Gastroesophageal sphincter (tissue), 4 donors: ENCODE data around the gene ULK4. TPM values are rescaled to one million over a fixed set of nuclear protein-coding genes. Genes with fewer than 3 reads are reported as not detected.

Experiments
- ATAC-seq: fragments of 150-250 bp; one replicate; pipeline ENCODE4 v1.9.1; 2016; ENCODE audit warnings: mild to moderate bottlenecking, moderate library complexity
- H3K27ac ChIP-seq, 4 donors: fragments of 200-600 bp; sonication (generic) in 3 of 4; 1 replicate in 3 of 4; 2 replicates in 1 of 4; pipeline ENCODE4 v1.5.1; 2016 to 2019
- H3K27me3 ChIP-seq: fragments of 200-600 bp; sonication (generic); one replicate; pipeline ENCODE4 v1.5.1; 2019
- H3K36me3 ChIP-seq, 2 donors: fragments of 200-600 bp; sonication (generic); one replicate each; pipeline ENCODE4 v1.5.1; 2019; ENCODE audit warnings: control low read depth in 1 of 2
- H3K4me1 ChIP-seq, 3 donors: fragments of 200-600 bp; sonication (generic); 1 replicate in 2 of 3; 2 replicates in 1 of 3; pipeline ENCODE4 v1.5.1; 2016 to 2019; ENCODE audit warnings: control low read depth in 2 of 3
- H3K4me3 ChIP-seq, 2 donors: fragments of 200-600 bp; sonication (generic); one replicate each; pipeline ENCODE4 v1.5.1; 2019; ENCODE audit warnings: mild to moderate bottlenecking in 1 of 2, moderate library complexity in 1 of 2
- H3K9me3 ChIP-seq, 3 donors: fragments of 200-600 bp; sonication (generic); one replicate each; pipeline ENCODE4 v1.5.1; 2017 to 2019; ENCODE audit warnings: control low read depth in 2 of 3
- EP300 ChIP-seq: sonication (generic); formaldehyde crosslinking; IDR thresholded peaks from one replicate; pipeline ENCODE4 v1.6.1; 2017; ENCODE audit warnings: antibody characterized with exemption, mild to moderate bottlenecking
- POLR2A ChIP-seq, 2 donors: fragments of 450-650 bp; IDR thresholded peaks; one replicate each; pipeline ENCODE4 v1.6.1; 2017; ENCODE audit warnings: antibody characterized with exemption in 2 of 2, mild to moderate bottlenecking in 2 of 2, moderate library complexity in 1 of 2
- POLR2AphosphoS5 ChIP-seq: sonication (generic); formaldehyde crosslinking; IDR thresholded peaks from one replicate; pipeline ENCODE4 v1.6.1; 2017; ENCODE audit warnings: antibody characterized with exemption
- WGBS, 2 donors: methylation state at CpG; one replicate each; pipeline ENCODE4 v1.1.5; 2018; ENCODE audit warnings: low coverage in 1 of 2; 5-methylcytosine and 5-hydroxymethylcytosine counted together
- total RNA-seq, 4 donors: library from RNA; depleted of rRNA; stranded (reverse); fragments of >200 nt; gene quantifications; one replicate each; pipeline ENCODE4 v1.1.0, GENCODE V29; 2016
- TF ChIP-seq, protein P1 (sequence below), 4 experiments: fragments of 200-600 bp in 2 of 4; fragments of 450-650 bp in 2 of 4; sonication (generic) in 1 of 4; IDR thresholded peaks; one replicate each; pipeline ENCODE4 v1.5.1; 2017 to 2019; ENCODE audit warnings: antibody characterized with exemption in 4 of 4, mild to moderate bottlenecking in 2 of 4, moderate library complexity in 2 of 4

ULK4 gene
- total RNA-seq, 4 donors from 2014 or later = 3.8 to 15.4 (median 8.8) TPM

GRCh38 chr3:41708176-41708575 is 253.7 kb downstream of the ULK4 start:
- no peaks in the 10 kb centered on the region for H3K36me3 ChIP-seq
- TF ChIP-seq, protein P1, sequence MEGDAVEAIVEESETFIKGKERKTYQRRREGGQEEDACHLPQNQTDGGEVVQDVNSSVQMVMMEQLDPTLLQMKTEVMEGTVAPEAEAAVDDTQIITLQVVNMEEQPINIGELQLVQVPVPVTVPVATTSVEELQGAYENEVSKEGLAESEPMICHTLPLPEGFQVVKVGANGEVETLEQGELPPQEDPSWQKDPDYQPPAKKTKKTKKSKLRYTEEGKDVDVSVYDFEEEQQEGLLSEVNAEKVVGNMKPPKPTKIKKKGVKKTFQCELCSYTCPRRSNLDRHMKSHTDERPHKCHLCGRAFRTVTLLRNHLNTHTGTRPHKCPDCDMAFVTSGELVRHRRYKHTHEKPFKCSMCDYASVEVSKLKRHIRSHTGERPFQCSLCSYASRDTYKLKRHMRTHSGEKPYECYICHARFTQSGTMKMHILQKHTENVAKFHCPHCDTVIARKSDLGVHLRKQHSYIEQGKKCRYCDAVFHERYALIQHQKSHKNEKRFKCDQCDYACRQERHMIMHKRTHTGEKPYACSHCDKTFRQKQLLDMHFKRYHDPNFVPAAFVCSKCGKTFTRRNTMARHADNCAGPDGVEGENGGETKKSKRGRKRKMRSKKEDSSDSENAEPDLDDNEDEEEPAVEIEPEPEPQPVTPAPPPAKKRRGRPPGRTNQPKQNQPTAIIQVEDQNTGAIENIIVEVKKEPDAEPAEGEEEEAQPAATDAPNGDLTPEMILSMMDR (IDR thresholded peaks at IDR 0.05) = no peak
- TF ChIP-seq POLR2AphosphoS5 (no peak), EP300 (no peak), POLR2A (IDR thresholded peaks at IDR 0.05) (no peak)
- H3K27me3 ChIP-seq = no peaks in the 10 kb centered on the region
- ATAC-seq = no peak
- H3K4me3 ChIP-seq = no peak overlapping the region
- WGBS, 2 donors = 70 to 79% methylated on average over 2 of the region's 2 CpGs
- no peaks in the 10 kb centered on the region for H3K9me3 ChIP-seq
- no peak overlapping the region for H3K27ac ChIP-seq
- H3K4me1 ChIP-seq = no peaks in the 10 kb centered on the region

- no peak overlapping the region for H3K4me3 ChIP-seq
- no peak for TF ChIP-seq POLR2AphosphoS5
- no peak for TF ChIP-seq EP300
- TF ChIP-seq POLR2A (IDR thresholded peaks at IDR 0.05) = no peak
- TF ChIP-seq, protein P1 (IDR thresholded peaks at IDR 0.05) = no peak
- 93 to 96% methylated on average over 5 to 7 of the region's 7 CpGs for WGBS, 2 donors
- no peaks in the 10 kb centered on the region for H3K9me3 ChIP-seq
- no peak for ATAC-seq
- H3K27me3 ChIP-seq = no peaks in the 10 kb centered on the region
- no peaks in the 10 kb centered on the region for H3K4me1 ChIP-seq
- no peaks in the 10 kb centered on the region for H3K36me3 ChIP-seq
- H3K27ac ChIP-seq = no peak overlapping the region
Observed at GRCh38 chr3:41705893-41706292, 256.0 kb downstream of the ULK4 start.

DNA sequence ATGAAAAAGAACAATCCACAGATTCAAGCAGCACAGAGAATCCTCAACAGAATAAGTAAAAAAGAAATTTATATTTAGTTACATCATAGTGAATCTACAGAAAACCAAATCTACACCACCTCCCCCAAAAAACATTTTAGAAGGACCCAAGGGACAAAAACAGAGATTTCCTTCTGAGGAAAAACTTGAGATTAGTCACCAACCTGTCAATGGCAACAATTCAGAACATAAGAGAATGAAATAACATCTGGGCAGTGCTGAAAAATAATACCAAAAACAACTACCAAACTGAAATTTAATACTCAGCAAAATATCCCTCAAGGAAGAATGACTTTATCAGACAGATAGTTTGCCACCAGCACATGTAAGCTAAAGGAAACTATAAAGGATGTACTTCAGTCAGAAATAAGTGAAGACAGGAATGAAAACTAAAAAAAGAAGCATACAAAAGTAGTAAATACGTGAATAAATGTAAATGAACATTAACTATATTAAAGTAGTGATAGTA is 260.7 kb downstream of the ULK4 start:
- TF ChIP-seq POLR2AphosphoS5 (no peak), POLR2A (IDR thresholded peaks at IDR 0.05) (no peak), EP300 (no peak)
- TF ChIP-seq, protein P1 (IDR thresholded peaks at IDR 0.05) = no peak
- WGBS, 2 donors = 75 to 92% methylated on average over 1 of the region's 1 CpG
- Histone ChIP-seq H3K27ac (no peak overlapping the region), H3K27me3 (no peaks in the 10 kb centered on the region), H3K4me3 (no peak overlapping the region), H3K9me3 (no peaks in the 10 kb centered on the region), H3K4me1 (no peaks in the 10 kb centered on the region), H3K36me3 (no peaks in the 10 kb centered on the region)
- ATAC-seq = no peak

DNA sequence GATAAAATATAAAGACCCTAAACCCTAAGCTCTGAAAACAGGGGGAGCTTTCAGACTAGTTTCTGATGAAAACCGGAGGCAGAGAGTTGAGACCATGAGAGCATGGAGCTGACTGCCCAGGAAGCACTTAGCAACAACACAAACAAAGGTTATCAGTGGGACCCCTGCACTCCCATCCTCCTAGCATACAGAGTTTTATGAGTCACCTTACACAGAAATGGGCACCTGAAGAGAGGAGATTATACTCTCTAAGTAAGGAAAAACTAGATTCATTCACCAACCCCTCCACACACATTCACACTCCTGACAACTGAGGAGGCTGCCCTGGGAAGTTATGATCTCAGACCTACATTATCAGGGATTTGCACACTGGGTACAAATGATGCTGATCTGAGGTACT is 261.7 kb downstream of the ULK4 start:
- H3K27me3 ChIP-seq = no peaks in the 10 kb centered on the region
- H3K36me3 ChIP-seq = no peaks in the 10 kb centered on the region
- H3K4me1 ChIP-seq = no peaks in the 10 kb centered on the region
- H3K27ac ChIP-seq = no peak overlapping the region
- H3K9me3 ChIP-seq = no peaks in the 10 kb centered on the region
- WGBS, 2 donors = 100% methylated on average over 1 of the region's 1 CpG; no CpG with 5 or more reads in 1 of the 2 donors
- no peak overlapping the region for H3K4me3 ChIP-seq
- TF ChIP-seq, protein P1 (IDR thresholded peaks at IDR 0.05) = no peak
- TF ChIP-seq EP300 = no peak
- TF ChIP-seq POLR2A (IDR thresholded peaks at IDR 0.05) = no peak
- no peak for TF ChIP-seq POLR2AphosphoS5
- no peak for ATAC-seq

DNA sequence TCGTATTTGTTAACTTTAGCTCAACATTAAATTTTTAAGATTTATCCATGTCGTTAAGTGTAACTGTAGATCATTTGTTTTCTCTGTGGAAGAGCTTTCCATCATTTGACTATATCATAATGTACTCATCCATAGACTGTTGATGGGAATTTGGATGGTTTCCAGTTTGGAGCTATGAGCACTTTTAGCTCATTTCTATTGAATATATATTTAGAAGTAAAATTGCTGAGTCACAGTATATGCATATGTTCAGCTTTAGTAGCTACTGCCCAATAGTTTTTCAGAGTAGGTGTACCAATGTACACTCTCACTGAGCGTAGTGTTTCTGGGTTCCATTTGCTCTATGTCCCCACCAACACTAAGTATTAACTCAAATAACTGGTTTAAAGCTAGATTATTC is 263.0 kb downstream of the ULK4 start:
- 93 to 96% methylated on average over 3 of the region's 3 CpGs for WGBS, 2 donors
- TF ChIP-seq EP300 = no peak
- TF ChIP-seq, protein P1 (IDR thresholded peaks at IDR 0.05) = no peak
- no peak for TF ChIP-seq POLR2A (IDR thresholded peaks at IDR 0.05)
- no peak for TF ChIP-seq POLR2AphosphoS5
- no peaks in the 10 kb centered on the region for H3K4me1 ChIP-seq

More for the DNA sequence above, 263.0 kb downstream of the ULK4 start:
- no peaks in the 10 kb centered on the region for H3K27me3 ChIP-seq
- H3K4me3 ChIP-seq = no peak overlapping the region
- ATAC-seq = no peak
- no peaks in the 10 kb centered on the region for H3K36me3 ChIP-seq
- no peak overlapping the region for H3K27ac ChIP-seq
- H3K9me3 ChIP-seq = no peaks in the 10 kb centered on the region
